ENCODE measurements around the gene KLHDC10.
"Not testable (repeated sequence)": the region's sequence is repeated elsewhere in the genome, so short reads cannot be mapped to it uniquely, and the experiment has no call there.

- not testable (repeated sequence) for TF ChIP-seq CTCF (IDR thresholded peaks at IDR 0.05; ENCODE audit: insufficient read depth, low read length, poor library complexity, severe bottlenecking); EZH2phosphoT487 (conservative IDR thresholded peaks at IDR 0.05; ENCODE audit: low read length)
Observed at GRCh38 chr7:130052250-130052649, 18.1 kb upstream of the KLHDC10 start.
